GM18526 (cell line): ENCODE measurements around the gene SSU72.

Experiments used
- POLR2A ChIP-seq: IDR thresholded peaks from 3 replicates; pipeline ENCODE4 v1.6.1; 2011; ENCODE audit not compliant: insufficient read length; ENCODE audit errors: extremely low read depth

The SSU72 gene

GRCh38 chr1:1545946-1546737, 28.5 kb downstream of the SSU72 start:
- TF ChIP-seq POLR2A = no peak

- TF ChIP-seq POLR2A = no peak
Observed at GRCh38 chr1:1544544-1544943, 30.1 kb downstream of the SSU72 start.

DNA sequence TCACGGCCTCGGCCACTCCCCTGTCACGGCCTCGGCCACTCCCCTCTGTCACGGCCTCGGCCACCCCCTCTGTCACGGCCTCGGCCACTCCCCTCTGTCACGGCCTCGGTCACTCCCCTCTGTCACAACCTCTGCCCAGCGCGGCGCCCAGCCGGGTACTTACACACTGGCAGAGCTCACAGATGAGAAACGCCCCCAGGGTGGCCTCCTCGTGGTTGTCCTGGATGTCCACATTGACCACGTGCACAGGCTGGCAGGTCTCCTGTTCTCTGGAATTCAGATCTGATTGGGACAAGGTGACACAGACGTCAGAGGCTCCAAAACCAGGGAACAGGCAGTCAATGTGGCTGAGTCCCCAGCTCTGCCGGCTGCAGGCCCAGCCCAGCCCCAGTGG, 31.0 kb downstream of the SSU72 start:
- no peak for TF ChIP-seq POLR2A

- no peak for TF ChIP-seq POLR2A
Observed at GRCh38 chr1:1542766-1543705, 31.6 kb downstream of the SSU72 start.

DNA sequence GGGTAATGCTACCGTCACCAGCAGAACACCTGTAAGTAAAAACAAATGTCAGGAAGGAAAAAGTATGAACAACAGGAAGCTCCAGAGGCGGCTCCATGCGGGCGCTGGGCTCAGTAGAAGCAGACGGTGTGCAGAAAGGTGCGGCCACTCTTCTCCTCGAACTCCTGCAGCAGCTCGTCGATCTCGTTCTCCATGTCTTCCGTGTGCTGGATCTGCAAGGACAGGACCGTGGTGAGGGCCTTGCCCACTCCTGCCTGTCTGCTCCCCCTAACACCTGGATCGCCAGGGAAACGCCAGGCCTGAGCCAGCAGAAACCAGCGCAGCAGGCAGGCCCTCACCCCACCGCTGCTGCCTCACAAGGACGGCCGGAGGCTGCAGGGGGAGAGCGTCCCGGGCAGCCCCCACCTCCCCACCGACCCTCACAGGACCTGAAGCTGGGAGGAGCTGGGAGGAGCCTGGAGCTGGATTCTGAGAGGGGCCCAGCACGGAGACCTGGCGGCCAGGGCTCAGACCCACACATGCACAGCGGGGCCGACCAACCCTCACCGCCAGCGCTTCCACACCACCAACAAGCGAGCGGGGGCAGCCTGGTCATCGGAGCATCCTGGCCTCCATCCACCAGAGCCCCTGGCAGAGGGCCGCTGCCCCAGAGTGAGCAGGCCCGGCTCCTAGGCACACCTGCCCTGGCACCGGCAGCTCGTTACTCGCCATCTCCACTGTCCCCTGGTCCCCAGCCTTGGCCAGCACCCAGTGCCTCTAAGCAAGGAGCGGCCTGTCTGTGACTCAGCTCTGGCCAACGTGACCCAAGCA, 32.5 kb downstream of the SSU72 start:
- TF ChIP-seq POLR2A = no peak

- TF ChIP-seq POLR2A = no peak
Observed at GRCh38 chr1:1540818-1541628, 33.6 kb downstream of the SSU72 start.

GRCh38 chr1:1540090-1540817, 34.4 kb downstream of the SSU72 start, which contains the start of gene TMEM240:
TMEM240 (minus strand) TSS chr1:1540624; CDS start chr1:1540346, 278 bp downstream.
- TF ChIP-seq POLR2A = no peak

GRCh38 chr1:1539310-1540089, 35.2 kb downstream of the SSU72 start:
- no peak for TF ChIP-seq POLR2A

DNA sequence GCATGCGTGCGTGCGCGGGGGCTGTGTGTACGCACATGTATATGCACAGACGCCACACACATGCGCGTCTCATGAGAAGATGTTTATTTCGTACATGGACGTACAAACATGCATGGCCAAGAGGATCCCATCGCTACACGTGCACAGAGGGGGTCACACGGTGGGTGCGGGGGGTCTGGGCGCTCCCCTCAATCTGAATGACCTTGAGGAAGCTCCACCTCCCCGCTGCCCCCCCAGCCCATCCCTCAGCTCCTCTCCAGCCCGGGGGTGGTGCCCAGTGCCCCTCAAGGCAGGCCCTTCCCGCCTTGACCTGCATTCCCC, 35.7 kb downstream of the SSU72 start:
- no peak for TF ChIP-seq POLR2A

- no peak for TF ChIP-seq POLR2A
Observed at GRCh38 chr1:1538334-1538733, 36.3 kb downstream of the SSU72 start.

- TF ChIP-seq POLR2A = no peak
Observed at GRCh38 chr1:1537626-1538250, 36.9 kb downstream of the SSU72 start.

DNA sequence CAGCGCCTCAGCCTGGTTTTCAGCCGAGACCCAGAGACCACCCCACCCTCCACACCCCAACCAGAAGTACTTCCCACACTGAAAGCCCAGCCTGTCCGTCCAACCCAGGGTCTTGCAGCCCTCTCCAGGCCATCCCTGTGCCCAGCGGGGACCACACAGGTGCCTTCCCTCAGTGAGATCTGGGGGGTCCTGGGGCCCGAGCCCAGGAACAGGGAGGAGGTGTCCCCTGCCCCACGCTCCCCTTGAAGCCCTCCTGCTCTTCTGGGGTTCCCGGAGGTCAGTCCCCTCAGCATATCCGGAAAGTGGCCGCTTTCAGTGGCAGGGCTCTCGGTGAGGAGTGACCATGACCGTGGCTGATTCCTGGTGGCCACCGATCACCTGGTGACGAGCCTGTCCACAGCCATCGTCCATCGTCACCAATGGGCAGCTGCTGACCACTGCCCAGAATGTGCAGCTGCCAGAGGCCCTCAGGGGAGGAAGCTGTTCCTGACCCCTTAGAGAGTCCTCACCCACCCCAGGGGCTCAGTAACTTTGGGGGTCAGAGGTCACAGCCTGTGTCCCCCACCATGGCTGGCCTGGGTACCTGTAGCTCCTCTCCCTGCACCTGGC, 37.6 kb downstream of the SSU72 start:
- no peak for TF ChIP-seq POLR2A
